Activated CD4-positive, alpha-beta T cell treated with anti-CD3 and anti-CD28 coated beads, Interleukin-2, amount 50 U/mL, for 48 hours (primary cell): ENCODE measurements around the gene AURKB.

Source experiments
- DNase-seq, 2 experiments: peaks; one replicate each; pipeline ENCODE4 v3.0.0-alpha.2; 2020

Gene AURKB

GRCh38 chr17:8160741-8161221 lies 49.6 kb downstream of the AURKB start:
- DNase-seq = no peak

- DNase-seq = no peak
Measured at GRCh38 chr17:8160224-8160577, 50.2 kb downstream of the AURKB start.

DNA sequence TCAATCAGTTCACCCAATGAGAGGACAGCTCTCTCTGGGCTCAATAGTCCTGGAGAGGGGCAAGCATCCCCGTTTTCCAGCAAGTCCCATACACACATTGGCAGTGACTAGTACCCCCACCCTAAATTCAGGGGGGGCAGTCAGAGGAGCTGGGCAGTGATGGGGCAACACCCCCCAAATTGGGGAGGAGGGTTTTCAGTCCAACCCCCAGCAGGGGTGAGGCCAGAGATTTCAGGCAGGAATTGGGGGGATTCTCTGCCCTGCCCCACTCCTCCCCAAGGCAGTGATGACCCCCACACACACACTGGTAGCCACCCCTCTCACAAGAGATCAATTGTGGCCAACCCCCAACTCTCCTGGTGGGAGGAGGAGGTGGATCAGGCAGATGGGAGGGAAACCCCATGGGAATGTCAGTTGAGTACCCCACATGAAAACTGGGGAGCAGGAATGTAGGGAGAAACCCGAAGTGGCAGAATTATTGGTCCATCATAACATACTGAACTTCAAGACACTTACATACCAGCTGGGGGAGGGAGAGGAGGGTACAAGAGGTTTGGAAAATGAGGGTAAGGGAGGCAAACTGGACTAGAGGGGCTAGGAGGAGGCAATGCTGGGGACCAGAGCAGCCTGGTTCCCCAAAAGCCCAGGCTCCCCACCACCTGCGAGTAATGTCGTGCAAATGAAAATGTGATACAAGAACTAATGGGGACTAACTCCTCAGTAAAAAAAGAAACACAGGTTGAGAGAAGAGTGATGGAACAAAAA lies 50.7 kb downstream of the AURKB start:
- no peak for DNase-seq

GRCh38 chr17:8159032-8159400 lies 51.4 kb downstream of the AURKB start:
- DNase-seq = no peak

DNA sequence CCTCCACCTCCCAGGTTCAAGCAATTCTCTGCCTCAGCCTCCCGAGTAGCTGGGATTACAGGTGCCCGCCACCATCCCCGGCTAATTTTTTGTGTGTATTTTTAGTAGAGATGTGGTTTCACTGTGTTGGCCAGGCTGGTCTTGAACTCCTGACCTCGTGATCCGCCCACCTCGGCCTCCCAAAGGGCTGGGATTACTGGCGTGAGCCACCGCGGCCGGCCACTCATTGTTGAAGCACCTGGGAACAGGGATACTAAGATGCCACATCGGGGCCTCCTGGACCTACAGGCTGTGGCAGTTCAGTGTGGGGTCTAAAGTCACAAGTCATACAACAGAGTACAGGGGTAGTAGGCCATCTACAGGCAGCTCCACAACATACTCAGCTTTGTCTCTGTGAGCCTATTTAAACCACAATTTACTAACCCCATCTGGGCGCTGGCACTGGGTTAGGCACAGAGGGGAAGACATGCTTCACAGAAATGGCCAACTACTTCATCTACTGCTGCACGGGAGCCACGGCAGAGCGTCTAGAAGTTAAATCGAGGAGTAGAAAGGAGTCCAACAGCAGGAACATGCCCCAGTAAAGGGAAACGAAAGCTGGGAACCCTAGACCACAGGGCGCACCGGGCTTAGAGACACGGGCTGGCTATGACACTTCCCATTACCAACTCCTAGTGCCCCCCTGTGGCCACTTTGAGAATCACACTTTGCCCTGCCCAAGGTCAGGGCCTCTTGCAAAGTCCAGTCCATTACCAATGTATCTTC lies 51.9 kb downstream of the AURKB start:
- peak; percentile 95 to 96 for DNase-seq

- DNase-seq = peak; percentile 100
Measured at GRCh38 chr17:8156246-8156992, 54.0 kb downstream of the AURKB start.

GRCh38 chr17:8155996-8156245 lies 54.5 kb downstream of the AURKB start:
- no peak for DNase-seq

DNA sequence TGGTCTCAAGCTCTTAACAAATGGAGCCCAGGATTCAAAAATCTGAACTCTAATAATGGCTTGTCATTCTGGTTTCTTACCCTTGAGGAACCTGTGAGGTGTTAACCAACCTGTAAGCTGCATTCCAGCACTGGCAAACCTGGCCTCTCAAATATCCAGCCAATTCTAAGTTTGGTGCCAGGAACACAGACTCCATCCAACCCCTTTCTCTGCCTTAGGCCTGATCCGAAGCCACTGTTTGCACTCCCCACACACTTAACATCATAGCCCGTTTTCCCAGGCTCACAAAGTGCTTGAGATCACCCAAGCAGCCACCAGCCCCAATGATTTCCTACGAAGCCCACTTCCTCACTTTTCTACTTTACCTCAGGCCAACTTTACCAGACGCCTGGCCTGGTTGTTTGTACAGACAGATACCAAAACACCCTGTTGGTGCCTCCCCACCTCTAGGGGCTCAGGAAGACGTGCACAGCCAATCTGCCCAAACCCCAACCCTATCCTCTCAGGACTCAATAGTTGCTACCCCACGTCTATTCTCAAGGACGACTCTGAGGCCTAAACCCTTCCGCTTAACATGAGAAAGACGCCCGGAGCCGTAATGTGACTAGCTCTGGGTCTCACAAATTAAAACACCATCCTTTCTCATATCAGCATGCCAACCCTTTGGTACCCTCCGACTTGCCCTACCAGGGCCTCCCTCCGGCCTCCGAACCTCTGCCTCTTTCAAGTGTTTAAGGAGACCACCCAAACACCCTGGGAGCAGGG lies 55.0 kb downstream of the AURKB start:
- no peak for DNase-seq
